NOMO-1 (cell line): ENCODE results near the gene NIPAL3.
"Not testable (repeated sequence)": the region's sequence is repeated elsewhere in the genome, so short reads cannot be mapped to it uniquely, and the experiment has no call there.

ENCODE experiments used
- DNase-seq, 2 experiments: peaks; one replicate each; lab custom pipeline; 2025; ENCODE audit not compliant: unreplicated experiment in 2 of 2; lab: John Stamatoyannopoulos, UW

The NIPAL3 gene

GRCh38 chr1:24452922-24453485 lies 37.4 kb downstream of the NIPAL3 start:
- DNase-seq, result no peak

GRCh38 chr1:24454673-24455072 lies 39.1 kb downstream of the NIPAL3 start:
- DNase-seq, result peak; percentile 29 to 51

GRCh38 chr1:24455272-24455671 lies 39.7 kb downstream of the NIPAL3 start:
- no peak for DNase-seq

GRCh38 chr1:24457866-24458265 lies 42.3 kb downstream of the NIPAL3 start:
- DNase-seq, result no peak

GRCh38 chr1:24459551-24460266 lies 44.1 kb downstream of the NIPAL3 start:
- DNase-seq, result no peak

DNA sequence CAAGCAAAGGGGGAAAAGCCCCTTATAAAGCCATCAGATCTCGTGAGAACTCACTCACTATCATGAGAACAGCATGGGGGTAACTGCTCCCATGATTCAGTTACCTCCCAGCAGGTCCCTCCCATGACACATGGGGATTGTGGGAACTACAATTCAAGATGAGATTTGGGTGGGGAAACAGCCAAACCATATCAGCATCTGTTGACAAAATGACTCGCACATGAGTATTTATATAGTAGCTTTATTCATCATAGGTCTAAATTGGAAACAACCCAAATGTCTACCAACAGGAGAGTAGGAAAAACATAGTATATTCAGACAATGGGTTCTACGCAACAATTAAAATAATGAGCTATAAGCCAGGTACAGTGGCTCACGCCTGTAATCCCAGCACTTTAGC lies 46.5 kb downstream of the NIPAL3 start:
- not testable (repeated sequence) for DNase-seq

GRCh38 chr1:24463776-24464735 lies 48.5 kb downstream of the NIPAL3 start:
- DNase-seq, result no peak

- DNase-seq, result peak in 1 of 2 experiments; percentile 42
Observed at GRCh38 chr1:24465099-24465498, 49.5 kb downstream of the NIPAL3 start.

GRCh38 chr1:24465638-24466037 lies 50.0 kb downstream of the NIPAL3 start:
- DNase-seq, result peak in 1 of 2 experiments; percentile 54

DNA sequence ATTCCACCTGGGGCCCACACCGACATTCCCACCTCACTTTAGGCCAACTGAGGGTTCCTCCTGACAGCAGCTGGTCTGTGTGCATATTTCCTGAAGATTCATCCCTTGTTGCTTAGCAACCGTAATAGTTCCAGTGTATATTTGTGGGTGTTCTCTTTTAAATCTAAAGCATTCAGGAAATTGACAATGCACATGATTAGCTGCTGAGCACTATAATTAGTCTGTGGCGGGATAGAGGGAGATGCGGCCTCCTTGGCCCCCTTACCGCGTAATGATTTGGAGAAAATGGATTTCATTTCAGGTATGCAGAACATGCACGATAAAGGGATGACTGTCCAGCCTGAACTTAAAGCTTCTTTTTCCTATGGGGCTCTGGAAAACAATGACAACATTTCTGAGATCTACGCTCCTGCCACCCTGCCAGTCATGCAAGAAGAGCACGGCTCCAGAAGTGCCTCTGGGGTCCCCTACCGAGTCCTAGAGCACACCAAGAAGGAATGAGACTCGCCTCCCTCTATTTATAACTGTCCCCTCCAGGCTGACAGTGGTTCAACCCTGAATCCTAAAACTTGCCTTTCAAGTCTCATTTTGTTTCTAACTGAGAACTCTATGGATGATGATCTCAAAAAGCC lies 53.2 kb downstream of the NIPAL3 start:
- no peak for DNase-seq

DNA sequence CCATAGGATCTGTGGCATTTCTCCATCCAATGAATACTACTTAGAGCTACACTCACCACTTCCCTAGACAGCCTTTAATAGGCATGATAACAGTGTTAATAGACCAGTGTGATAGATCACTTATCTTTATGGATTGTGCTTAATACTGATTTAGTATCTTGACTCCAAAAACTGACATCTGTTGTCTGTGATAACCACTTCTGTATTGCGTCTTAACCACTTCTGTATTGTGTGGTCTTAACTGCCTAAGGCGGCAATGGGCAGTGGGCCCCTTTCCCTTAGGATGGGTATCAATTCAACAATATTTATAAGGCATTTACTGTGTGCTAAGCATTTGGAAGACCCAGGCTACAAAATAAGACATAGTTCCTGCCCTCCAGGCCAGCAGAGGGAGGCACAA lies 55.0 kb downstream of the NIPAL3 start:
- peak in 1 of 2 experiments; percentile 13 for DNase-seq

GRCh38 chr1:24472527-24473251 lies 57.1 kb downstream of the NIPAL3 start:
- DNase-seq, result no peak

GRCh38 chr1:24474193-24474592 lies 58.6 kb downstream of the NIPAL3 start:
- no peak for DNase-seq

DNA sequence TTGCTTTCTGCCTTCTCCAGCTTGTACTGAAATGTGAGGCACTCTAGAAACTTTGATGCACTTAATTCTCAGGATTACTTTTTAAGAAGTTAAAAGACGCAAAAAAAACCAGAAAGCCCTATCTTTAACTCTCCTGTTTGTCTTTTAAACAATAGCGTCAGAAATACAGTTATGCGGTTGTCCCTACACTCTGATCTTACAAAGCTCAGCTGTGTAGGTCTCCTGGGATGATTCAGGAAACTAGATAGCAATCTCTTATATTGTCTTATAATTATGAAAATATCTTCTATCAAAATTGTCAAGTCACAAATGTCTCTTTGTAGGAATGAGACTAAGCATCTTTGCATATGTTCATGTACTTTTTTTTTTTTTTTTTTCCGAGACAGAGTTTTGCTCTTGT lies 60.1 kb downstream of the NIPAL3 start:
- DNase-seq, result no peak

DNA sequence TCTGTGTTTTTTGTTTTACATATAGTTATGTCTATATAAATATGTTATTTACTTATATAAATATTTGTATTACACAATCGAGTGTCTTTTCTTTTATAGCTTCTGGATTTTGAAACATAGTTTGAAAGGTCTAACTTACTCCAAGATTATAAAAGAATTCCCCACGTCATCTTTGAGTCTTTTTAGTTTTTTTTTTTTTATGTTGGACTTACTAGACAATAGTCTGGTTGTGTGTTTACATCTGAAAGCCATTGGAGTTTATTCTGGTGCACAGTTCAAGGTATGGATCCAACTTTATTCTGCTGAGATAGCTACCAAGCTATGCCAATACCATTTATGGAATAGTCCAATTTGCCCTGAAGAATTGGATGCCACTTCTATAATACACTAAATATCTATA lies 61.0 kb downstream of the NIPAL3 start:
- no peak for DNase-seq

GRCh38 chr1:24477309-24477708 lies 61.7 kb downstream of the NIPAL3 start:
- DNase-seq, result no peak

- peak; percentile 82 to 95 for DNase-seq
Observed at GRCh38 chr1:24481101-24481500, 65.5 kb downstream of the NIPAL3 start.

DNA sequence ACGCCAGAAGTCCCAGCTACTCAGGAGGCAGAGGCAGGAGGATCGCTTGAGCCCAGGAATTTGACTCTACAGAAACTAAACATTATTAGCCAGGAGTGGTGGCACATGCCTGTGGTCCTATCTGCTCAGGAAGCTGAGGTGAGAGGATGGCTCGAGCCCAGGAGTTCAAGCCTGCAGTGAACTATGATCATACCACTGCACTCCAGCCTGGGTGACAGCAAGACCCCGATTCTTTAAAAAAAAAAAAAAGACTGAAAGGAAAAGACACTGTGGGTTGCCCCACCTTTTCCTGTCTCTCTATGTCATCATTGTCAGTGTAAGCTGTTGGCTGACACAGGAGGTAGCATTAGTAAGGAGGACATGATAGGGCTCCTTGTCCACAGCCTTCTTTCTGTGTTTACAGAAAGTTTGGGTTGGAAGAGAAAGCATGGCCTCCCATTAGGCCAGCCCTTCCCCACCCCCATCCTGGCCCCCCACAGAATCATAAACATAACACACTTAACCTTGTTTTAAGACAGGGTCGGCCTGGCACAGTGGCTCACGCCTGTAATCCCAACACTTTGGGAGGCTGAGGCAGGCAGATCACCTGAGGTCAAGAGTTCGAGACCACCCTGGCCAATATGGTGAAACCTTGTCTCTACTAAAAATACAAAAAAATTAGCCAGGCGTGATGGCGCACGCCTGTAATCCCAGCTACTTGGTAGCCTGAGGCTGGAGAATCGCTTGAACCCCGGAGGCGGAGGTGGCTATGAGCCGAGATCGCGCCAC lies 66.4 kb downstream of the NIPAL3 start:
- peak; percentile 27 to 52 for DNase-seq

DNA sequence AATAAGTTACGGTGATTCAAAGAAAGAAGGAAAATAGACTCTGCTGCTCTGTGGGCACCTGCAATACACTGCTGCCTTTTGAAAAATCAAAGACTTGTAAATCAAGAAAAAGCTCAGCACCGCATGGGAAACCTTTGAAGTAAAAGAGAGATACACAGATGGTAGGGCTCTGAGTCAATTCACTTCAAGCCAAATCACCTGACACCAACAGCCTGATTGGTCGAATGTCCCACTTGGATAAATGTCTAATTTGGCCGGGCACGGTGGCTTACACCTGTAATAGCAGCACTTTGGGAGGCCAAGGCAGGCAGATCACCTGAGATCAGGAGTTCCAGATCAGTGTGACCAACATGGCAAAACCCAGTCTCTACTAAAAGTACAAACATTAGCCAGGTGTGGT lies 67.8 kb downstream of the NIPAL3 start:
- no peak for DNase-seq

- no peak for DNase-seq
Observed at GRCh38 chr1:24484199-24484598, 68.6 kb downstream of the NIPAL3 start.
